Kidney tubule cell (primary cell): Measurements from ENCODE around the gene BMX.

Experiments
- DNase-seq: peaks from one replicate; pipeline ENCODE4 v3.0.0-alpha.2; 2018; ENCODE audit warnings: low spot score

The BMX gene

GRCh38 chrX:15507005-15507404 lies 6.4 kb downstream of the BMX start:
- DNase-seq: no peak

GRCh38 chrX:15509845-15510244 lies 9.2 kb downstream of the BMX start:
- no peak for DNase-seq

- DNase-seq: peak; percentile 15
Measured at GRCh38 chrX:15511563-15511962, 11.0 kb downstream of the BMX start.

GRCh38 chrX:15512401-15512965 lies 11.9 kb downstream of the BMX start:
- DNase-seq: peak; percentile 19

- no peak for DNase-seq
Measured at GRCh38 chrX:15514279-15514678, 13.7 kb downstream of the BMX start.

- DNase-seq: no peak
Measured at GRCh38 chrX:15515931-15516330, 15.3 kb downstream of the BMX start.

- no peak for DNase-seq
Measured at GRCh38 chrX:15522464-15522863, 21.9 kb downstream of the BMX start.

GRCh38 chrX:15523088-15523487 lies 22.5 kb downstream of the BMX start:
- DNase-seq: no peak

GRCh38 chrX:15524417-15524816 lies 23.8 kb downstream of the BMX start:
- DNase-seq: peak; percentile 28

GRCh38 chrX:15525664-15526416 lies 25.2 kb downstream of the BMX start:
- no peak for DNase-seq

- no peak for DNase-seq
Measured at GRCh38 chrX:15529165-15529564, 28.6 kb downstream of the BMX start.

GRCh38 chrX:15530318-15530717 lies 29.7 kb downstream of the BMX start:
- DNase-seq: no peak

- DNase-seq: no peak
Measured at GRCh38 chrX:15546745-15547144, 46.1 kb downstream of the BMX start.

- no peak for DNase-seq
Measured at GRCh38 chrX:15547356-15547755, 46.7 kb downstream of the BMX start.

- no peak for DNase-seq
Measured at GRCh38 chrX:15549189-15550012, 48.8 kb downstream of the BMX start.

GRCh38 chrX:15559227-15559626 lies 58.6 kb downstream of the BMX start:
- no peak for DNase-seq

- DNase-seq: no peak
Measured at GRCh38 chrX:15560924-15561323, 60.3 kb downstream of the BMX start.

- no peak for DNase-seq
Measured at GRCh38 chrX:15563056-15563455, 62.4 kb downstream of the BMX start.

- peak; percentile 71 for DNase-seq
Measured at GRCh38 chrX:15564981-15565579, 64.5 kb downstream of the BMX start.

- DNase-seq: no peak
Measured at GRCh38 chrX:15566244-15566643, 65.6 kb downstream of the BMX start.

- no peak for DNase-seq
Measured at GRCh38 chrX:15567267-15567666, 66.7 kb downstream of the BMX start.

- peak; percentile 6 for DNase-seq
Measured at GRCh38 chrX:15567886-15568616, 67.4 kb downstream of the BMX start.
